ENCODE measurements around the gene GTF3C1. TPM values are rescaled to one million over a fixed set of nuclear protein-coding genes. Genes with fewer than 3 reads are reported as not detected.

Gene GTF3C1, protein sequence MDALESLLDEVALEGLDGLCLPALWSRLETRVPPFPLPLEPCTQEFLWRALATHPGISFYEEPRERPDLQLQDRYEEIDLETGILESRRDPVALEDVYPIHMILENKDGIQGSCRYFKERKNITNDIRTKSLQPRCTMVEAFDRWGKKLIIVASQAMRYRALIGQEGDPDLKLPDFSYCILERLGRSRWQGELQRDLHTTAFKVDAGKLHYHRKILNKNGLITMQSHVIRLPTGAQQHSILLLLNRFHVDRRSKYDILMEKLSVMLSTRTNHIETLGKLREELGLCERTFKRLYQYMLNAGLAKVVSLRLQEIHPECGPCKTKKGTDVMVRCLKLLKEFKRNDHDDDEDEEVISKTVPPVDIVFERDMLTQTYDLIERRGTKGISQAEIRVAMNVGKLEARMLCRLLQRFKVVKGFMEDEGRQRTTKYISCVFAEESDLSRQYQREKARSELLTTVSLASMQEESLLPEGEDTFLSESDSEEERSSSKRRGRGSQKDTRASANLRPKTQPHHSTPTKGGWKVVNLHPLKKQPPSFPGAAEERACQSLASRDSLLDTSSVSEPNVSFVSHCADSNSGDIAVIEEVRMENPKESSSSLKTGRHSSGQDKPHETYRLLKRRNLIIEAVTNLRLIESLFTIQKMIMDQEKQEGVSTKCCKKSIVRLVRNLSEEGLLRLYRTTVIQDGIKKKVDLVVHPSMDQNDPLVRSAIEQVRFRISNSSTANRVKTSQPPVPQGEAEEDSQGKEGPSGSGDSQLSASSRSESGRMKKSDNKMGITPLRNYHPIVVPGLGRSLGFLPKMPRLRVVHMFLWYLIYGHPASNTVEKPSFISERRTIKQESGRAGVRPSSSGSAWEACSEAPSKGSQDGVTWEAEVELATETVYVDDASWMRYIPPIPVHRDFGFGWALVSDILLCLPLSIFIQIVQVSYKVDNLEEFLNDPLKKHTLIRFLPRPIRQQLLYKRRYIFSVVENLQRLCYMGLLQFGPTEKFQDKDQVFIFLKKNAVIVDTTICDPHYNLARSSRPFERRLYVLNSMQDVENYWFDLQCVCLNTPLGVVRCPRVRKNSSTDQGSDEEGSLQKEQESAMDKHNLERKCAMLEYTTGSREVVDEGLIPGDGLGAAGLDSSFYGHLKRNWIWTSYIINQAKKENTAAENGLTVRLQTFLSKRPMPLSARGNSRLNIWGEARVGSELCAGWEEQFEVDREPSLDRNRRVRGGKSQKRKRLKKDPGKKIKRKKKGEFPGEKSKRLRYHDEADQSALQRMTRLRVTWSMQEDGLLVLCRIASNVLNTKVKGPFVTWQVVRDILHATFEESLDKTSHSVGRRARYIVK (N-terminal part only)
- total RNA-seq: 79.9 and 93.9 TPM in 2 replicates

DNA sequence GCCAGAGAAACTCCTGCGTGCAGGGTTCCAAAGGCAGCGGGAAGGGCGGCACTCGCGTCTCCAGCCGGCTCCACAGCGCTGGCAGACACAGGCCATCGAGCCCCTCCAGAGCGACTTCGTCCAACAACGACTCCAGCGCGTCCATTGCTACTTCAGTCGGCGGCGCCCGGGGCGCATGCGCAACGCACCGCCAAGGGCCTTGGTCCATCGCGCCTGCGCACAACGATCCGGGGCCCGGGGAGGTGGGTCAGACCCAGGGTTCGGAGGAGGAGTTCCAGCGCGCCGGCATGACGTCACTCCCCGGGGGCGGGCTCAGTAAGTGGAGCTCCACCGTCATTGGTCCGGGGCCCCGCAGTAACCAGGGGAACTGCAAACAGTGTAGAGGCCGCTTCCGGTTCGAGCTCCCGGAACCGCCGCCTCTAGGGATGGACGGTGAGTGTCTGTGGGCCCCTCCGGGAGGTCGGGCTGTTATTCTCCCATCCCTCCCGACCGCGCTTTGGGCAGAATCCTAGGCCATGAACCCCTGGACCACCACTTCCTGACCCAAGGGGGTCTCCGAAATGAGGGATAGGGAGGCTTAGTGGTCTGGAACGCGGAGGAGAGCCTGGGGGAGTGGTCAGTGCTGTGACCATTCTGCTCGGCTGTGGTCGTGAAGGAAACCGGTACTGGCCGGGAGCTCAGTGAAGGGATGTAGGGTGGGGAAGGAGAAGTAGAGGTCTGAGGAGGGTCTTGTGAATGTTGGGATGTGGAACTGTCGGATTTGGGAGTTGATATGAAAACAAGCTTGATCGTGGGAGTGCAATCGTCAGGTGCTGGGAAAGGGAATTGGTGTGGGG, at the start of gene GTF3C1, which contains the start of gene KATNIP:
Gene GTF3C1 (minus strand): TSS at position 168 of the 836 bp plus-strand sequence. CDS start 23 bp downstream, at position 145.
Gene KATNIP (plus strand): TSS at position 399 of the 836 bp plus-strand sequence. CDS start 27 bp downstream, at position 426.

Other genes starting within 250 kb of the GTF3C1 start
- gene IL4R, start 235.9 kb downstream of the GTF3C1 start, total RNA-seq: 6.3 and 9.9 TPM in 2 replicates
- 1.4 and 2.6 TPM in 2 replicates for gene IL21R, start 147.7 kb downstream of the GTF3C1 start, total RNA-seq
- gene KATNIP, start 231 bp upstream of the GTF3C1 start, total RNA-seq: 18.8 and 20.3 TPM in 2 replicates

Data from bronchial smooth muscle cell (primary cell).